ENCODE measurements around the gene CELF1. TPM values are rescaled to one million over a fixed set of nuclear protein-coding genes. Genes with fewer than 3 reads are reported as not detected.

Gene CELF1
- total RNA-seq, 1 donor from 2014 or later: 136 TPM

DNA sequence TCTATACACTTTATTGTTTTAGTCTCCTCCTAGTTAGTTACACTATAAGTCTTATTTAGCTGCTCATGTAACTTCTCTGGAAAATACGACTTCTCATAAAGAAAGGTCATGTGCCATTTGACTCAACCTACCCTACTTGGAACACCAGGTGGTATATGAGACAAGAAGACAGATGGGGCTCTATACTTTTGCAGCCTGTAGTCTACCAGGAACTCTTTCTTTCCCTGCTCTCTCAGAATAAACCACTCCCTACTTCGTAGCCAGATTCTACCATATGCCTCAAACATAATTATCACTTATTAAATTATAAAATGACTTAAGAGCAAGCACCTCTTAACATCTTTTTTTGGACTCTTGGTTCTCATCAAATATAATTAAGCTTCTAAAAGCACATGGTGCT is 65.5 kb downstream of the CELF1 start:
- POLR2A ChIA-PET: no interaction called here
- no peaks in the 10 kb centered on the region for H3K9me3 Mint-ChIP-seq
- intact Hi-C loops (cut with micrococcal nuclease): no loop called here
- H3K36me3 Mint-ChIP-seq (ENCODE audit: low read depth): peaks cover 70% of the 10 kb centered on the region
- H3K27me3 Mint-ChIP-seq: no peaks in the 10 kb centered on the region
- CTCF ChIA-PET: no interaction called here
- H3K4me1 Mint-ChIP-seq: peaks cover 1% of the 10 kb centered on the region
- TF ChIP-seq, protein P1, sequence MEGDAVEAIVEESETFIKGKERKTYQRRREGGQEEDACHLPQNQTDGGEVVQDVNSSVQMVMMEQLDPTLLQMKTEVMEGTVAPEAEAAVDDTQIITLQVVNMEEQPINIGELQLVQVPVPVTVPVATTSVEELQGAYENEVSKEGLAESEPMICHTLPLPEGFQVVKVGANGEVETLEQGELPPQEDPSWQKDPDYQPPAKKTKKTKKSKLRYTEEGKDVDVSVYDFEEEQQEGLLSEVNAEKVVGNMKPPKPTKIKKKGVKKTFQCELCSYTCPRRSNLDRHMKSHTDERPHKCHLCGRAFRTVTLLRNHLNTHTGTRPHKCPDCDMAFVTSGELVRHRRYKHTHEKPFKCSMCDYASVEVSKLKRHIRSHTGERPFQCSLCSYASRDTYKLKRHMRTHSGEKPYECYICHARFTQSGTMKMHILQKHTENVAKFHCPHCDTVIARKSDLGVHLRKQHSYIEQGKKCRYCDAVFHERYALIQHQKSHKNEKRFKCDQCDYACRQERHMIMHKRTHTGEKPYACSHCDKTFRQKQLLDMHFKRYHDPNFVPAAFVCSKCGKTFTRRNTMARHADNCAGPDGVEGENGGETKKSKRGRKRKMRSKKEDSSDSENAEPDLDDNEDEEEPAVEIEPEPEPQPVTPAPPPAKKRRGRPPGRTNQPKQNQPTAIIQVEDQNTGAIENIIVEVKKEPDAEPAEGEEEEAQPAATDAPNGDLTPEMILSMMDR (IDR thresholded peaks at IDR 0.05): no peak
- no peak overlapping the region for H3K27ac Mint-ChIP-seq
- ATAC-seq (ENCODE audit: low read depth): no peak
- no peak overlapping the region for H3K4me3 Mint-ChIP-seq
- DNase-seq: no peak

DNA sequence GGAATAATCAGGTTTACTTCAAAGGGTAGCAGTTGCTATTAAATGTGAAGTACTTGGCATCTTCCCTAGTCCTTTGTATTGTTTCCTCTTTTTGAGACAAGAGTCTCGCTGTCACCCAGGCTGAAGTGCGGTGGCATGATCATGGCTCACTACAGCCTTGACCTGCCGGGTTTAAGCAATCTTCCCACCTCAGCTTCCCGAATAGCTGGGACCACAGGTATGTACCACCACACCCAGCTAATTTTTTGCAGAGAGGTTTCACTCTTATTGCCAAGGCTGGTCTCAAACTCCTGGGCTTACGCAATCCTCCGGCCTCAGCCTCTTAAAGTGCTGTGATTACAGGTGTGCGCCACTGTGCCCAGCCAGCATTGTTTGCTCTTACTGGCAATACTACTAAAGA is 67.8 kb downstream of the CELF1 start:
- DNase-seq: no peak
- H3K27me3 Mint-ChIP-seq: no peaks in the 10 kb centered on the region
- ChIA-PET POLR2A (no interaction called here), CTCF (no interaction called here)
- no peak overlapping the region for H3K4me3 Mint-ChIP-seq
- H3K36me3 Mint-ChIP-seq (ENCODE audit: low read depth): peaks cover 88% of the 10 kb centered on the region
- TF ChIP-seq, protein P1 (IDR thresholded peaks at IDR 0.05): no peak
- no peak overlapping the region for H3K27ac Mint-ChIP-seq
- intact Hi-C loops (cut with micrococcal nuclease): no loop called here
- H3K9me3 Mint-ChIP-seq: no peaks in the 10 kb centered on the region
- H3K4me1 Mint-ChIP-seq: peaks cover 1% of the 10 kb centered on the region
- no peak for ATAC-seq (ENCODE audit: low read depth)

DNA sequence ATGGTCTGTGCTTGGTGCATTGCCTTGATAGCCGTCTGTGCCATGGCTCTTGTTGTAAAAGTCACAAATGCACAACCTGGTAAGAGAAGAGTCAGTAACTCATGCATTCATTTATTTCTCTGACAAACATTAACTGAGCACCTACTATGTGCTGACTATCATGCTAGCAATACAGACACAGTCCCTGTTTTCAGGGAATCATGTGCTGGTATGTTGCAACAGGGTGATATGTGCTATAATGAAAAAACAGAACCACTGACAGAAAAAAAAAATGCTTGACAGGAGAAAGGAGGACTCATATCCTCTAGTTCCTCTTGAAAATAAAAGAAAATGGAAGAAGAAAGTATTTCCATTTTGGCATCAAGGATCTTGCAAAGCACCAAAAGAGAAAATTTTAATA is 69.5 kb downstream of the CELF1 start:
- CTCF ChIA-PET: no interaction called here
- H3K27ac Mint-ChIP-seq: no peak overlapping the region

DNA sequence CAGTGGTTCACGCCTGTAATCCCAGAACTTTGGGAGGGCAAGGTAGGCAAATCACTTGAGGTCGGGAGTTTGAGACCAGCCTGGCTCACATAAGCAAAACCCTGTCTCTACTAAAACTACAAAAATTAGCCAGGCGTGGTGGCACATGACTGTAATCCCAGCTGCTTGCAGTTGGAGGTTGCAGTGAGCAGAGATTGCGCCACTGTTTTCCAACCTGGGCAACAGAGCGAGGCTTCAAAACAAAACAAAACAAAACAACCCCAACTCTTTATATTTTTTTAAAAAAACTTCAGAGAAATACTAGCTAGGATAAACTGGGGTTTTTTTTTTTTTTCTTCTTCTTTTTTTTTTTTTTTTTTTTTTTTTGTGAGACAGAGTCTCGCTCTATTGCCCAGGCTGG is 72.2 kb downstream of the CELF1 start:
- ChIA-PET CTCF (no interaction called here), POLR2A (interaction anchor here (0.6 kb wide), 1 partner anchor 347 kb away, joined by 5 read pairs; no protein-coding TSS in a partner anchor)
- H3K27me3 Mint-ChIP-seq: no peaks in the 10 kb centered on the region
- no peak for DNase-seq
- H3K4me3 Mint-ChIP-seq: no peak overlapping the region
- H3K36me3 Mint-ChIP-seq (ENCODE audit: low read depth): peaks cover 93% of the 10 kb centered on the region
- no peak for ATAC-seq (ENCODE audit: low read depth)
- no peaks in the 10 kb centered on the region for H3K9me3 Mint-ChIP-seq
- no peak overlapping the region for H3K27ac Mint-ChIP-seq
- TF ChIP-seq, protein P1 (IDR thresholded peaks at IDR 0.05): no peak
- intact Hi-C loops (cut with micrococcal nuclease): no loop called here
- H3K4me1 Mint-ChIP-seq: no peaks in the 10 kb centered on the region

More for the DNA sequence above, 69.5 kb downstream of the CELF1 start:
- Mint-ChIP-seq H3K36me3 (ENCODE audit: low read depth) (peaks cover 92% of the 10 kb centered on the region), H3K4me1 (no peaks in the 10 kb centered on the region), H3K4me3 (no peak overlapping the region), H3K27me3 (no peaks in the 10 kb centered on the region), H3K9me3 (no peaks in the 10 kb centered on the region)
- POLR2A ChIA-PET: no interaction called here
- intact Hi-C loops (cut with micrococcal nuclease): no loop called here
- DNase-seq (no peak), ATAC-seq (ENCODE audit: low read depth) (no peak)
- TF ChIP-seq, protein P1 (IDR thresholded peaks at IDR 0.05): no peak

DNA sequence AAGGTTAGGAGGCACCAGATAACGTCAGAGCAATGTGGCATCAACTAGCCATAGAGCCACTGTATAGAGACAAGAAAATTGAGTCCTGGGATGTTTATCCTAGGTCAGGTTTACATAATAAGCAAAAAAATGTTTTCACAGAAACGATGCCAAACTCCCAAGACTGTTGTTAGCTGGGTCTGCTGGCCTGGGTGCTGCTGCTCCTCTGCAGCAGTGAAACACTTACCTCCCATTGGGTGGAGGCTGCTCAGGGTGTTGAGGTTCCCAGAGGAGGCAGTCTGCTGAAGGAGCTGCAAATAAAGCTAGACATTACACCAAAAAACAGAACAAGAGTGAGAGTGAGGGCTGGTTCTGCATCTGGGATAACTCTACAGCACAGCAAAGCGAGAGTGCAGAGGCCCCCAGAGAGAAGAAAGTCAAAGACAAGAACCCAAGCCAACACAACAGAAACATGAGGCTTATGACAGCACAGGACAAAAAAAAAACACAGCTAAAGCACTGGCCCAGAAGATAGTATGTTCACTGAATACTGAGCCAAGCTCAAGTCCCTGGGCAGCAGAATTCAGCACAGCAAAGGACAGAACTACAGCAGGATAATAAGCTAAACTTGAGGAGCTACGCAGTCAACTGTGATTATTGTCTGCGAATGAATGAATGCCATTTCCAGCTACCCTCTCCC is 74.1 kb downstream of the CELF1 start:
- CTCF ChIA-PET: no interaction called here
- POLR2A ChIA-PET: no interaction called here
- no peaks in the 10 kb centered on the region for H3K9me3 Mint-ChIP-seq
- no peak overlapping the region for H3K27ac Mint-ChIP-seq
- intact Hi-C loops (cut with micrococcal nuclease): no loop called here
- DNase-seq (no peak), ATAC-seq (ENCODE audit: low read depth) (no peak)
- no peak overlapping the region for H3K4me3 Mint-ChIP-seq
- TF ChIP-seq, protein P1 (IDR thresholded peaks at IDR 0.05): no peak
- H3K36me3 Mint-ChIP-seq (ENCODE audit: low read depth): peaks cover 96% of the 10 kb centered on the region
- H3K4me1 Mint-ChIP-seq: no peaks in the 10 kb centered on the region
- no peaks in the 10 kb centered on the region for H3K27me3 Mint-ChIP-seq
